ENCODE results near the gene ZGPAT.
A peak's percentile ranks its signal among the peaks of the same experiment; 100 is the strongest.

Gene ZGPAT

GRCh38 chr20:63702751-63703470 is 4.9 kb upstream of the ZGPAT start:
- Mint-ChIP-seq H3K4me3 (no peak overlapping the region), H3K4me1 (peaks cover 56% of the 10 kb centered on the region), H3K27ac (no peak overlapping the region), H3K27me3 (no peaks in the 10 kb centered on the region), H3K9me3 (no peaks in the 10 kb centered on the region)
- DNase-seq (no peak), ATAC-seq (no peak)

DNA sequence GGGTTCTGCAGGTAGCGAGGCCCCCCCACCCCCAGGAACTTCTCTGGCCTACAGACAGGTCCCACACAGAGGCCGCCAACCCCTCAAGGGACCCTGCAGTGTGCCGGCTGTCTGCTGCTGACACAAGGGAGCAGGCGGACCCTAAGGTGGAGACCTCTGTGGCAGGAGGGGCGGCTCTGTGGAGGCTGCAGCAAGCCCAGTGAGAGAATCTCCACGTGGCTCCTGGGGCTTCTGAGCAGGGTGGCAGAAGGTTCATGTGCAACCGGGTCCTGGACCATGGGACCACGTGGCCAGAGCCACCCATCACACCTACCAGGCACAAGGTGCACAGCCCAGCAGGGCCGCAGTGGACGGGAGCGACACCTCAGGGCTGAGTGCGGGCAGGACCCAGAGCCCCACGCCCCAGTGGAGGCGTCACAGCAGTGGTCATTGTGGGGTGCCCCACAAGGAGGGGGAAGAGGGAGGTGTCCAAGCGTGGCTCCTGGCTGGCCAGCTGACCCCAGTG is 4.3 kb upstream of the ZGPAT start:
- H3K27me3 Mint-ChIP-seq: no peaks in the 10 kb centered on the region
- peak overlapping the region in 1 of 2 donors; percentile 67 for H3K27ac Mint-ChIP-seq
- no peak for ATAC-seq
- peaks cover 55% of the 10 kb centered on the region for H3K4me1 Mint-ChIP-seq
- no peak for DNase-seq
- H3K9me3 Mint-ChIP-seq: no peaks in the 10 kb centered on the region
- no peak overlapping the region for H3K4me3 Mint-ChIP-seq

- H3K4me1 Mint-ChIP-seq: peaks cover 55% of the 10 kb centered on the region
- peak overlapping the region in 1 of 2 donors; percentile 67 for H3K27ac Mint-ChIP-seq
- no peaks in the 10 kb centered on the region for H3K9me3 Mint-ChIP-seq
Measured at GRCh38 chr20:63703976-63704748, 3.7 kb upstream of the ZGPAT start.

GRCh38 chr20:63704749-63705117 is 3.1 kb upstream of the ZGPAT start:
- H3K4me3 Mint-ChIP-seq: no peak overlapping the region
- DNase-seq (no peak), ATAC-seq (no peak)
- no peak overlapping the region for H3K27ac Mint-ChIP-seq
- H3K4me1 Mint-ChIP-seq: peaks cover 55% of the 10 kb centered on the region
- H3K27me3 Mint-ChIP-seq: no peaks in the 10 kb centered on the region
- no peaks in the 10 kb centered on the region for H3K9me3 Mint-ChIP-seq

More at GRCh38 chr20:63703976-63704748, 3.7 kb upstream of the ZGPAT start:
- no peak overlapping the region for H3K4me3 Mint-ChIP-seq
- ATAC-seq (no peak), DNase-seq (no peak)
- H3K27me3 Mint-ChIP-seq: no peaks in the 10 kb centered on the region

- ATAC-seq (no peak), DNase-seq (no peak)
- Mint-ChIP-seq H3K27me3 (no peaks in the 10 kb centered on the region), H3K4me3 (peak overlapping the region in 1 of 2 donors; percentile 46), H3K27ac (peak overlapping the region in 1 of 2 donors; percentile 4), H3K9me3 (no peaks in the 10 kb centered on the region), H3K4me1 (peaks cover 53% of the 10 kb centered on the region)
Measured at GRCh38 chr20:63705232-63706026, 2.4 kb upstream of the ZGPAT start.

GRCh38 chr20:63706027-63706695 is 1.7 kb upstream of the ZGPAT start:
- Mint-ChIP-seq H3K4me3 (peak overlapping the region; percentile 89 to 94), H3K27ac (peak overlapping the region; percentile 83 to 87), H3K27me3 (no peaks in the 10 kb centered on the region), H3K4me1 (peaks cover 56% of the 10 kb centered on the region), H3K9me3 (no peaks in the 10 kb centered on the region)
- no peak for ATAC-seq
- no peak for DNase-seq

GRCh38 chr20:63706852-63707557 is 834 bp upstream of the ZGPAT start:
- peaks cover 63% of the 10 kb centered on the region for H3K4me1 Mint-ChIP-seq
- H3K9me3 Mint-ChIP-seq: no peaks in the 10 kb centered on the region
- ATAC-seq (peak; percentile 65), DNase-seq (peak; percentile 60 to 63)
- peak overlapping the region; percentile 83 to 87 for H3K27ac Mint-ChIP-seq
- no peaks in the 10 kb centered on the region for H3K27me3 Mint-ChIP-seq
- H3K4me3 Mint-ChIP-seq: peak overlapping the region; percentile 89 to 94

DNA sequence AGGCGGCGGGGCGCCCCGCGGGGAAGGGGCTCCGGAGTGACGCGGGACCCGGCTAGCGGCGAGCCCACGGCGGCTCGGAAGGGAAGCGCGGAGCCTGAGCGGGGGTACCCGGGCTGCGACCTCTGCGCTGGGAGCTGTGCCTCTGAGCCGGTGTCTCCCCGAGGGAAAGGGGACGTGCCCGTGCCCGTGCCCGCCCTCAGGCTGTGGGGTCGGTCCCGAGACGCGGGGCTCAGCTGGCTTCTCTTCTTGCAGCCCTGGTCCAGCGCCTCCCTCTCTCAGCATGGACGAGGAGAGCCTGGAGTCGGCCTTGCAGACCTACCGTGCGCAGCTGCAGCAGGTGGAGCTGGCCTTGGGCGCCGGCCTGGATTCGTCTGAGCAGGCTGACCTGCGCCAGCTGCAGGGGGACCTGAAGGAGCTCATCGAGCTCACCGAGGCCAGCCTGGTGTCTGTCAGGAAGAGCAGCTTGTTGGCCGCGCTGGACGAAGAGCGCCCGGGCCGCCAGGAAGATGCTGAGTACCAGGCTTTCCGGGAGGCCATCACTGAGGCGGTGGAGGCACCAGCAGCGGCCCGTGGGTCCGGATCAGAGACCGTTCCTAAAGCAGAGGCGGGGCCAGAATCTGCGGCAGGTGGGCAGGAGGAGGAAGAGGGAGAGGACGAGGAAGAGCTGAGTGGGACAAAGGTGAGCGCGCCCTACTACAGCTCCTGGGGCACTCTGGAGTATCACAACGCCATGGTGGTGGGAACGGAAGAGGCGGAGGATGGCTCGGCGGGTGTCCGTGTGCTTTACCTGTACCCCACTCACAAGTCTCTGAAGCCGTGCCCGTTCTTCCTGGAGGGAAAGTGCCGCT is 686 bp downstream of the ZGPAT start:
- peak in 1 of 2 donors; percentile 15 for DNase-seq
- Mint-ChIP-seq H3K4me3 (peak overlapping the region; percentile 89 to 90), H3K27ac (peak overlapping the region; percentile 64 to 88), H3K9me3 (peaks cover 0 to 6% of the 10 kb centered on the region in 2 donors), H3K27me3 (no peaks in the 10 kb centered on the region), H3K4me1 (peaks cover 70% of the 10 kb centered on the region)
- ATAC-seq: peak; percentile 20

GRCh38 chr20:63709149-63709527 is 1.3 kb downstream of the ZGPAT start:
- no peak overlapping the region for H3K27ac Mint-ChIP-seq
- H3K4me1 Mint-ChIP-seq: peaks cover 65% of the 10 kb centered on the region

DNA sequence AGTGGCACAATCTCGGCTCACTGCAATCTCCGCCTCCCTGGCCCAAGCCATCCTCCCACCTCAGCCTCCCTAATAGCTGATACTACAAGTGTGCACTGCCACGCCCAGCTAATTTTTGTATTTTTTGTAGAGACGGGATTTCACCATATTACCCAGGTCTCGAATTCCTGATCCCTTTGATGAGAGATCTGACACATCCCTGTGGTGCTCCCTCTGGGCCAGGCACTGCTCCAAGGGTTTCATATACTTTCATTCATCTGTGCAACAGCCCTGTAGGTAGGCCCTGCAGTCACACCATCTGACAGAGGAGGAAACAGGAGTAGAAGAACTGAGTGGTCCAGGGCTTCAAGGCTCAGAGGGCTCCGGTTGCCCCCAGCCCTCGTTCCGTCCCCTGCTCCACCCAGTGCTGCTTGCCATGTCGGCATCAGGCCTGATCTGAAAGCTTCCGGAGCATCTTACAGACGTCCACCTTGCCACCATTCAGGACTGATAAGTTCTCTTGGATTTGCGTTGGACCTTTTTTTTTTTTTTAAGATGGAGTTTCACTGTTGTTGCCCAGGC is 3.3 kb downstream of the ZGPAT start:
- DNase-seq (no peak), ATAC-seq (no peak)
- no peaks in the 10 kb centered on the region for H3K27me3 Mint-ChIP-seq
- peaks cover 57% of the 10 kb centered on the region for H3K4me1 Mint-ChIP-seq
- H3K27ac Mint-ChIP-seq: peak overlapping the region in 1 of 2 donors; percentile 19
- peak overlapping the region in 1 of 2 donors; percentile 48 for H3K4me3 Mint-ChIP-seq
- H3K9me3 Mint-ChIP-seq: peaks cover 6 to 10% of the 10 kb centered on the region in 2 donors

More at GRCh38 chr20:63709149-63709527, 1.3 kb downstream of the ZGPAT start:
- Mint-ChIP-seq H3K4me3 (peak overlapping the region; percentile 89 to 90), H3K9me3 (peaks cover 0 to 6% of the 10 kb centered on the region in 2 donors), H3K27me3 (no peaks in the 10 kb centered on the region)
- ATAC-seq (no peak), DNase-seq (no peak)

DNA sequence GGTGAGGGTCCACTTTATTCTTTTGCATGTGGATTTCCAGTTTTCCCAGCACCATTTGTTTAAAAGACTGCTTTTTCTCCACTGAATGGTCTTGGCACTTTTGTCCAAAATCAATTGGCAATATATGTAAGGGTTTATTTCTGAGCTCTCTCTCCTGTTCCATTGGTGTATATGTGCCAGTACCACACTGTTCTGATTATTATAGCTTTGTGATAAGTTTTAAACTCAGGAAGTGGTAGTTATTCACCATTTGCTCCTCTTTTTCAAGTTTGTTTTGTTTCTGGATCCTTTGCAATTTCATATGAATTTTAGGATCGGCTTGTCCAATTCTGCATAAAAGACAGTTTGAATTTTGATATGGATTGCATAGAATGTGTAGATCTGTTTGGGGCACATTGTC is 4.4 kb downstream of the ZGPAT start:
- Mint-ChIP-seq H3K4me3 (no peak overlapping the region), H3K27me3 (no peaks in the 10 kb centered on the region), H3K9me3 (peaks cover 6 to 12% of the 10 kb centered on the region in 2 donors), H3K27ac (no peak overlapping the region), H3K4me1 (peaks cover 59% of the 10 kb centered on the region)
- no peak for ATAC-seq
- no peak for DNase-seq

GRCh38 chr20:63714858-63715257 is 7.0 kb downstream of the ZGPAT start:
- Mint-ChIP-seq H3K27me3 (no peaks in the 10 kb centered on the region), H3K27ac (no peak overlapping the region), H3K9me3 (peaks cover 13 to 20% of the 10 kb centered on the region in 2 donors), H3K4me3 (no peak overlapping the region), H3K4me1 (peaks cover 50% of the 10 kb centered on the region)
- ATAC-seq (no peak), DNase-seq (no peak)

- H3K4me1 Mint-ChIP-seq: peaks cover 45% of the 10 kb centered on the region
Measured at GRCh38 chr20:63718996-63719395, 11.2 kb downstream of the ZGPAT start.

More at GRCh38 chr20:63718996-63719395, 11.2 kb downstream of the ZGPAT start:
- ATAC-seq (no peak), DNase-seq (no peak)
- peaks cover 11 to 20% of the 10 kb centered on the region in 2 donors for H3K9me3 Mint-ChIP-seq
- H3K27me3 Mint-ChIP-seq: no peaks in the 10 kb centered on the region
- H3K27ac Mint-ChIP-seq: no peak overlapping the region
- H3K4me3 Mint-ChIP-seq: no peak overlapping the region
